Measurements from ENCODE around the gene GALNS. TPM values are rescaled to one million over a fixed set of nuclear protein-coding genes. Genes with fewer than 3 reads are reported as not detected.
"Not testable (repeated sequence)": the region's sequence is repeated elsewhere in the genome, so short reads cannot be mapped to it uniquely, and the experiment has no call there.

GALNS gene
- total RNA-seq, 2 experiments from 2014 or later = 18.4 to 19.7 TPM

DNA sequence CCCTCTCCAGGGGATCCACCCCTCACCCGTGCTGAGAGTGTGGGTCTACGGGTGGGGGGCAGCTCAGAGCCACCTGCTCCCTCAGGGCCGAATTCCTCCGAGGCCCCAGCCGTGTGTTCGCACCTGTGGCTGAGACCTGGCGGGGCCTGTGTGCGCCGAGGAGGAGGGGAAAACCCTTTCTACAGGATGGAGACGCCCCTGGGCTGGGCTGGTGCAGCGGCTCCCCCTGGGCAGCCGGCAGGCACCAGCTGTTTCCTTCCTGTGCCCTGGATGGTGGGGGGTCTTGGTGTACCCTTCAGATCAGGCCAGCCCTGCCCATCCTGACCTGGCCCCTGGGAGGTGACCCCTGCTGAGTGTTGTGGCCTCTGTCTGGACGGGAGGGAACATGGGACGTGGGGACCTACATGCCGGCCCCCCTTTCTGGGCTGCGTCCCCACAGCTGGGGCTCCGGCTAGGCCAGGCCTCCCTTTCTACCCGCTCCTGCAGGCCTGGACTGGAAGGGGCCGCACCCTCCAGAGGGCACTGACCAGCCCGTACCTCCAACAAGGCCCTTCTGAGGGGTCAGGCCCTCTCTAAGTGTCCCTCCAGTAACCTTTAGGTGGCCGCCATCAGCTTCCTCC lies 38.0 kb upstream of the GALNS start:
- Histone ChIP-seq H3K4me3 (ENCODE audit: low read length) (no peak overlapping the region), H3K27ac (ENCODE audit: low read depth in 1 of 2, low read length in 2 of 2) (no peak overlapping the region), H3K27me3 (ENCODE audit: control insufficient read depth in 1 of 2, insufficient read depth in 2 of 2, low read length in 2 of 2) (no peaks in the 10 kb centered on the region), H3K36me3 (ENCODE audit: insufficient read depth, low read length) (no peaks in the 10 kb centered on the region), H3K9me3 (ENCODE audit: control insufficient read depth in 1 of 2, insufficient read depth in 1 of 2, low read length in 2 of 2) (no peaks in the 10 kb centered on the region), H3K4me1 (ENCODE audit: insufficient read depth, low read length) (no peaks in the 10 kb centered on the region)
- H3K9me3 Mint-ChIP-seq = no peaks in the 10 kb centered on the region
- ChIA-PET POLR2A (no interaction called here), CTCF (no interaction called here)
- no peaks in the 10 kb centered on the region for H3K27me3 Mint-ChIP-seq
- H3K4me1 Mint-ChIP-seq (ENCODE audit: low read depth) = no peaks in the 10 kb centered on the region
- H3K36me3 Mint-ChIP-seq (ENCODE audit: low read depth) = no peaks in the 10 kb centered on the region
- H3K4me3 Mint-ChIP-seq = no peak overlapping the region
- ATAC-seq (ENCODE audit: poor library complexity) (no peak), DNase-seq (no peak)
- intact Hi-C loops (cut with DNase I, micrococcal nuclease) = no loop called here
- TF ChIP-seq, protein P1, sequence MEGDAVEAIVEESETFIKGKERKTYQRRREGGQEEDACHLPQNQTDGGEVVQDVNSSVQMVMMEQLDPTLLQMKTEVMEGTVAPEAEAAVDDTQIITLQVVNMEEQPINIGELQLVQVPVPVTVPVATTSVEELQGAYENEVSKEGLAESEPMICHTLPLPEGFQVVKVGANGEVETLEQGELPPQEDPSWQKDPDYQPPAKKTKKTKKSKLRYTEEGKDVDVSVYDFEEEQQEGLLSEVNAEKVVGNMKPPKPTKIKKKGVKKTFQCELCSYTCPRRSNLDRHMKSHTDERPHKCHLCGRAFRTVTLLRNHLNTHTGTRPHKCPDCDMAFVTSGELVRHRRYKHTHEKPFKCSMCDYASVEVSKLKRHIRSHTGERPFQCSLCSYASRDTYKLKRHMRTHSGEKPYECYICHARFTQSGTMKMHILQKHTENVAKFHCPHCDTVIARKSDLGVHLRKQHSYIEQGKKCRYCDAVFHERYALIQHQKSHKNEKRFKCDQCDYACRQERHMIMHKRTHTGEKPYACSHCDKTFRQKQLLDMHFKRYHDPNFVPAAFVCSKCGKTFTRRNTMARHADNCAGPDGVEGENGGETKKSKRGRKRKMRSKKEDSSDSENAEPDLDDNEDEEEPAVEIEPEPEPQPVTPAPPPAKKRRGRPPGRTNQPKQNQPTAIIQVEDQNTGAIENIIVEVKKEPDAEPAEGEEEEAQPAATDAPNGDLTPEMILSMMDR (IDR thresholded peaks at IDR 0.05) = no peak
- no peak overlapping the region for H3K27ac Mint-ChIP-seq

DNA sequence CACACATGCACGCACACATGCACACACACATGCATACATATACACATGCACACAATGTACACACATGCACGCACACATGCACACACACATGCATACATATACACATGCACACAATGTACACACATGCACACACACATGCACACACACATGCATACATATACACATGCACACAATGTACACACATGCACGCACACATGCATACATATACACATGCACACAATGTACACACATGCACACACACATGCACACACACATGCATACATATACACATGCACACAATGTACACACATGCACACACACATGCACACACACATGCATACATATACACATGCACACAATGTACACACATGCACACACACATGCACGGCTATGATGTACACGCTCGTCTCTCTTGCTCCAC lies 37.5 kb upstream of the GALNS start:
- H3K27me3 ChIP-seq (ENCODE audit: control insufficient read depth in 1 of 2, insufficient read depth in 2 of 2, low read length in 2 of 2); intact Hi-C loops (cut with DNase I, micrococcal nuclease); H3K9me3 ChIP-seq (ENCODE audit: control insufficient read depth in 1 of 2, insufficient read depth in 1 of 2, low read length in 2 of 2); H3K27me3 Mint-ChIP-seq; DNase-seq; CTCF ChIA-PET; H3K4me3 ChIP-seq (ENCODE audit: low read length); H3K27ac Mint-ChIP-seq; H3K27ac ChIP-seq (ENCODE audit: low read depth in 1 of 2, low read length in 2 of 2); H3K9me3 Mint-ChIP-seq; H3K4me3 Mint-ChIP-seq; ATAC-seq (ENCODE audit: poor library complexity); POLR2A ChIA-PET; H3K36me3 ChIP-seq (ENCODE audit: insufficient read depth, low read length); H3K4me1 Mint-ChIP-seq (ENCODE audit: low read depth); H3K36me3 Mint-ChIP-seq (ENCODE audit: low read depth); H3K4me1 ChIP-seq (ENCODE audit: insufficient read depth, low read length): not testable (repeated sequence)

DNA sequence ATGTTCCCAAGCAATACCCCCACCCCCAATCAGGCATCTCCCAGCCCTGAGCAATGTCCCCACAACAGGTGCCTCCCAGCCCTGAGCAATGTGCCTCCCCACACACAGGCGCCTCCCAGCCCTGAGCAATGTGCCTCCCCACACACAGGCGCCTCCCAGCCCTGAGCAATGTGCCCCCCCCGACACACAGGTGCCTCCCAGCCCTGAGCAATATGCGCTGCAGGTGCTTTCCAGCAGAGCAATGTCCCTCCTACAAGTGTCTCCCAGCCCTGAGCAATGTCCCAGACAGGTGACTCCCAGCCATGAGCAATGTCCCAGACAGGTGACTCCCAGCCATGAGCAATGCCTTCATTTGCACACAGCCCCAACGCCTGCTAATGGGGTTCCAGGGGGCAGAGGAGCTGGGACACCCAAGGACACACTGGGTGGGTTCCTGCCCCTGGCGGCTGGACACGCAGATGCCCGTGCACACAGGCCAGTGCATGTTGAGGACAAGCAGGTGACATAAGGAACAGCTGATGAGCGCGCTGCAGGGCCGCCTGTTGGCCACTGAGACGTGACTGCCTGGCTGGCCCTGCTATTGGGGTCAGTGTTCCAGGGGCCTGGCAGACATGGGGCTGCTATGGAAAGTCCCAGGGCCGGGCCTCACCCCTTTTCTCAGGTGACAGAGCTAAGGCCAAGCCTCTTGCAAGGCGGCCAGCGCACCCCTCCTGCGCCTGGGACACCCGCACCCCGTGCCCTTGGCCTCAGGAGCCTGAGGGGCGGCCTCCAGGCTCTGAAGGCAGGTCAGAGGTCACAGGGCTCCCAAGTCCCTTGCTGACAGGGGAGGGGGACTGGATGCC lies 36.6 kb upstream of the GALNS start:
- no peak for DNase-seq
- TF ChIP-seq, protein P1 (IDR thresholded peaks at IDR 0.05) = no peak

More for the DNA sequence above, 36.6 kb upstream of the GALNS start:
- Mint-ChIP-seq H3K4me3 (no peak overlapping the region), H3K36me3 (ENCODE audit: low read depth) (no peaks in the 10 kb centered on the region), H3K9me3 (no peaks in the 10 kb centered on the region), H3K4me1 (ENCODE audit: low read depth) (no peaks in the 10 kb centered on the region), H3K27me3 (no peaks in the 10 kb centered on the region), H3K27ac (no peak overlapping the region)
- H3K36me3 ChIP-seq (ENCODE audit: insufficient read depth, low read length) = no peaks in the 10 kb centered on the region
- H3K27ac ChIP-seq (ENCODE audit: low read depth in 1 of 2, low read length in 2 of 2) = no peak overlapping the region
- H3K4me1 ChIP-seq (ENCODE audit: insufficient read depth, low read length) = no peaks in the 10 kb centered on the region
- CTCF ChIA-PET = no interaction called here
- no peaks in the 10 kb centered on the region for H3K9me3 ChIP-seq (ENCODE audit: control insufficient read depth in 1 of 2, insufficient read depth in 1 of 2, low read length in 2 of 2)
- POLR2A ChIA-PET = no interaction called here
- no peak for ATAC-seq (ENCODE audit: poor library complexity)
- intact Hi-C loops (cut with DNase I, micrococcal nuclease) = no loop called here
- H3K27me3 ChIP-seq (ENCODE audit: control insufficient read depth in 1 of 2, insufficient read depth in 2 of 2, low read length in 2 of 2) = no peaks in the 10 kb centered on the region
- H3K4me3 ChIP-seq (ENCODE audit: low read length) = no peak overlapping the region
